Adrenal gland (tissue), 5 donors: ENCODE data around the gene HTR3C.

Experiments used
- POLR2A ChIP-seq, 2 donors: fragments of 450-650 bp; IDR thresholded peaks; one replicate each; pipeline ENCODE4 v1.6.1; 2017; ENCODE audit warnings: antibody characterized with exemption in 2 of 2, mild to moderate bottlenecking in 2 of 2, moderate library complexity in 1 of 2
- TF ChIP-seq, protein P1 (sequence below), 6 experiments: fragments of 450-650 bp in 4 of 6; fragments of 200-600 bp in 2 of 6; sonication (generic) in 1 of 6; IDR thresholded peaks; 1 replicate in 5 of 6; 2 replicates in 1 of 6; pipeline versions ENCODE4 v1.5.1 to v1.8.0; 2016 to 2021; ENCODE audit warnings: antibody characterized with exemption in 6 of 6, mild to moderate bottlenecking in 2 of 6, moderate library complexity in 1 of 6
- donor health status: DM: no; HTN: no; CAD: no.

DNA sequence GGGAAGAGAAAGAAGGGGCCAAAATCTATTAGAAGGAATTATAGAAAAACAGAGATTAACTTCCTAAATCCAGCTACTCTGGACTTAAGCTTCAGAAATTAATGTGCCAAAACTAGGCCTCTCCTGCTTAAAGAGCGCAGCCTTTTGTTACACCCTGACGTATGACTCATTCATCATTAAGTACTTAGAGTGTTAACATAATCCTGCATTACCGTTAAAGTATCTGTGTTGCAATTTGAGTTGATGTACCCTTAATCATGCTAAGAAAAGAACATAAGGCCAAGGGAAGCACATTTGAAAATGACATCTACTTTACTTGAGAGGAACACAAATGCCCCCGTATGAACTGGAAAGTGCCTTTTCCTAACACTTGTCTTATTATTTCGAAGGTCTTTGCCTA is 13.4 kb upstream of the HTR3C start:
- TF ChIP-seq, protein P1, sequence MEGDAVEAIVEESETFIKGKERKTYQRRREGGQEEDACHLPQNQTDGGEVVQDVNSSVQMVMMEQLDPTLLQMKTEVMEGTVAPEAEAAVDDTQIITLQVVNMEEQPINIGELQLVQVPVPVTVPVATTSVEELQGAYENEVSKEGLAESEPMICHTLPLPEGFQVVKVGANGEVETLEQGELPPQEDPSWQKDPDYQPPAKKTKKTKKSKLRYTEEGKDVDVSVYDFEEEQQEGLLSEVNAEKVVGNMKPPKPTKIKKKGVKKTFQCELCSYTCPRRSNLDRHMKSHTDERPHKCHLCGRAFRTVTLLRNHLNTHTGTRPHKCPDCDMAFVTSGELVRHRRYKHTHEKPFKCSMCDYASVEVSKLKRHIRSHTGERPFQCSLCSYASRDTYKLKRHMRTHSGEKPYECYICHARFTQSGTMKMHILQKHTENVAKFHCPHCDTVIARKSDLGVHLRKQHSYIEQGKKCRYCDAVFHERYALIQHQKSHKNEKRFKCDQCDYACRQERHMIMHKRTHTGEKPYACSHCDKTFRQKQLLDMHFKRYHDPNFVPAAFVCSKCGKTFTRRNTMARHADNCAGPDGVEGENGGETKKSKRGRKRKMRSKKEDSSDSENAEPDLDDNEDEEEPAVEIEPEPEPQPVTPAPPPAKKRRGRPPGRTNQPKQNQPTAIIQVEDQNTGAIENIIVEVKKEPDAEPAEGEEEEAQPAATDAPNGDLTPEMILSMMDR (IDR thresholded peaks at IDR 0.05): no peak
- no peak for TF ChIP-seq POLR2A (IDR thresholded peaks at IDR 0.05)
